Measurements from ENCODE around the gene KCNK2. TPM values are rescaled to one million over a fixed set of nuclear protein-coding genes. Genes with fewer than 3 reads are reported as not detected.
A peak's percentile ranks its signal among the peaks of the same experiment; 100 is the strongest.
"Not testable (repeated sequence)": the region's sequence is repeated elsewhere in the genome, so short reads cannot be mapped to it uniquely, and the experiment has no call there.

Gene KCNK2
- total RNA-seq, 1 donor from 2014 or later, result 0.26 TPM

DNA sequence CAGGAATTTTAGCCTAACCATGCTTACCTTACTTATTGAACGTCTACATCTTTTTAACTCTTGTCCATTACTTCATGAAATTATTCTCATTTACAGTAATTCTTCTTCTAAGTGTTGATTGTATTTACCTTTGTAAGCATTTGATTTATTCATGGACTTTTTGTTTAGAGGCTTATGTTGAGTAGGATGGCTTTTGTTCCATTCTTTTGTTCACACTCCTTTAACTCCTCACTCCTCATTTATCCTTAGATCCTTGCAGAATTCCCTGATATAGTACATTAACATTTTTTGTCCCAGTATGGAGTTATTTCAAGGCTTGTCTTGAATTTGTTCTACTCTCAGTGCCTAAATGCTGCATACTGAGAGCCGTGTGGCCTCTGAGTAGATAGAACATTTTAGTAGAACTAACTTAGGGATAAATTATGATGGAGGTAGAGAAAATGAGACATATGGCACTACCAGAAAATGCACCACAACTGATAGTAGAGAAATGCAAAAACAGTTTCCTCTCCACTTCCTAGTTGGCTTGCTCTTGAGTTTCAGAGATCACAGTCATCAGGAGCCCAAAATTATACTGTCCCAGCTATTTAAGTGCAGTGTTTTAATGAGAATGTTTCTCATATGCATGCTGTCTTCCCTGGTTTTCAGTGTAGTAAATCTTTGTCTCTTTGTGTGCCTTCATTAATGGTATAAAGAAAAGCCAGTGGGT, 69.5 kb downstream of the KCNK2 start:
- no peak for DNase-seq (ENCODE audit: low read depth in 2 of 2)

- no peak for DNase-seq (ENCODE audit: low read depth in 2 of 2)
These were observed 73.7 kb downstream of the KCNK2 start for GRCh38 chr1:215156232-215156631.

- no peak for DNase-seq (ENCODE audit: low read depth in 2 of 2)
These were observed 77.8 kb downstream of the KCNK2 start for GRCh38 chr1:215160351-215160750.

GRCh38 chr1:215163144-215163543, 80.6 kb downstream of the KCNK2 start:
- not testable (repeated sequence) for DNase-seq (ENCODE audit: low read depth in 2 of 2)

DNA sequence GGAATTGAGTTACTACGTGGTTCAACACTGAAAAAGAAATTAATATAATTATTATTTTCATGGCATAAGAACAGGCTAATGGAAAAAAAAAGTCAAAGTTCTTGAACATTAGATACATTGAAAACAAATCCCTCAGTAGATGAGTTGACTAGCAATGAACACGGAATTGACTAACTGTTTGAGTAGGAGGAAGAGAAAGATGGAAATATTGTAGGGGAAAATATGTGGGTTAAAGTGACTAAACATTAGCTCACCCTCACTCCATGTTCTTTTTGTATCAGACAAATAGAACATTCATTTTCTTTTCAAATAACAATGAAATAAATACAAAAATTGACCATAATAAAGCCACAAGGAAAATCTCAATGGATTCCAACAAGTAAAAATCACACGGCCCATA, 84.3 kb downstream of the KCNK2 start:
- no peak for DNase-seq (ENCODE audit: low read depth in 2 of 2)

GRCh38 chr1:215181518-215181917, 99.0 kb downstream of the KCNK2 start:
- peak in 1 of 2 donors; percentile 47 for DNase-seq (ENCODE audit: low read depth in 2 of 2)

DNA sequence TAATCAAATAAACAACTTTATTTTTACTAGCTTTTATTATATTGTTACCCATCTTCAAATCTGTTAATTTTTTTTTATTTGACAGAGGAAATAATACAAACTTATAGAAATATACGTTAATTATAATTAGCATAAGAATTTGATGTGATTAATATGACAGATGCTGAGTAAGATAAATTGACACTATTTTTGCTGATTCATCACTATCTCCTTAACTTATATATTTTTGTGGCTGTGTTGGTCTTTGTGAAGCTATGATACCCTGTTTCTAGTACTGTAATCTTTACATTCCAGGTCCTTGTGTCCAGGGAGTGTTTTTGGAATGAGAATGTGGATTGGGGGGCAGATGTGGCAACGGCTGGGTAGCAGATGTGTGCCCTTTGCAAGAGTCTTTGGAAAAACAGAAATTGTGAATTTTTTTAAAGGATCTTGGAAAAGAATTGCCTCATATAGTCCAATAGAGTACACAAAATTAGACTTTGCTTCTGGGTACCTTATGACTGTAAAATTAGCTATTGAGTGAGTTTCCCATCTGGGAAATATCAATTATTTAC, 102.6 kb downstream of the KCNK2 start:
- no peak for DNase-seq (ENCODE audit: low read depth in 2 of 2)

DNA sequence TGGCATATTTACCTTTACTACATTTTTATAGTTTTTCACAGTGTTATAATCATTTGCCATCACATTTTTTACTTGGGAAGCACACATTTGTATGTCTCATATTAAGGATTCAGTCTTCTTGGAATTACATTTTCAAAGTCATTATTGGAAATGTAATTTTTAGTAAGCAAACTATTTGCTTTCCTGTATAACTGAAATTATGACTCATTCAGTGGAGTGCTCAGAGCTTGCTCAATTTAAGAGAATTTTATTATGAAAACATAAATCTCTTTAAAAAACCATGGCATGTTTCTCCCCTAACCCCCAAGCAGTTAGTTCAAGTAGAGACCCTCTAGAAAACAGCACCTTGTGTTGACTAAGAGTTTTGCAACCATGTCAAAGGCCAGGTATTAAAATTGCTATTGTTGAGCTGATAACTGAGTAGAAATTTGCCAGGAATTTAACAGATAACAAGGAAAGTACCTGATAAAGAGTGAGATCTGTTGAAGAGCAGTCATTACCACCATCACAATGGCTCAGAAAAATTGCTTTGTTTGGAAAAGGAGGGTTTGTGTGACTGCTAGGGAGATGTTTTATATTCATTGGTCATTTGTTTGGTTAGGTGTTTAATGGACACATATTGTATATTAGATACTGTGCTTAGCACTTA, 105.9 kb downstream of the KCNK2 start:
- DNase-seq (ENCODE audit: low read depth in 2 of 2), result no peak

DNA sequence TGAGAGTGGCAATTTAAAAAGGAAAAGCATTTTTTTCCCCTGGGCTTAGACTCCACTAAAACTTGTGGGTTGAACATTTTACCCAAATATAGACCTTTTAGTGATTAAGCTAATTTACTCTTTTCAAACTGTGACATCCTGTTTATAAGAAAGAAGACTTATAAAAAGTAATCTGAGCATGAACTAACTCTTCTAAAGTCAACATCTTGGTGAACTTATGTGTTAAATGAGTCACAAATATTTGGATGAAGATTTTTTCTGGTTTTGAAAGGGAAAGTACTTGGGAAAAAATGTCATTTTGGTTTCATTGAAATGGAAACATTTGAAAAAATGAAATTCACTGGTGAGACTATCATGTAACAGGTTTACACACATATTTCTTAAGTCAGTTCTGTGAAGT, 109.8 kb downstream of the KCNK2 start:
- no peak for DNase-seq (ENCODE audit: low read depth in 2 of 2)

DNA sequence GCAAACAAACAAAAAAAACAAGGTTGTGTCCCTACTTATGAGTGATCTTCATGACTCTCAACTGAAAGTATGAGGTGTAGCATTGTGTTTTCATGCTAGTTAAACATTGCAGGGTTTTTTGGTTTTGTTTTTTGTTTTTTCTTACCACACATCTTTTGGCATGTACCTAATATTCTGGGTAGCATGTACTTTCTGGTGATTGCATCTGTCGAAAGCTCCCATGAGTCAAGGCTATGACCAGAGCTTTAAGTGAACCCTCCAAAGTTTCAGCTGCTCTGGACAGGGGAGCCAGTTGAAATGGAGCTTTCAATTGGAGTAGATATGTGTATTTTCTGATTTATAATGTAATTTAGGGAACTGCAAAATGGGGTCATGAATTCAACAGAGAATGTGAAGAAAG, 115.5 kb downstream of the KCNK2 start:
- no peak for DNase-seq (ENCODE audit: low read depth in 2 of 2)

- no peak for DNase-seq (ENCODE audit: low read depth in 2 of 2)
These were observed 117.6 kb downstream of the KCNK2 start for GRCh38 chr1:215200121-215200520.

DNA sequence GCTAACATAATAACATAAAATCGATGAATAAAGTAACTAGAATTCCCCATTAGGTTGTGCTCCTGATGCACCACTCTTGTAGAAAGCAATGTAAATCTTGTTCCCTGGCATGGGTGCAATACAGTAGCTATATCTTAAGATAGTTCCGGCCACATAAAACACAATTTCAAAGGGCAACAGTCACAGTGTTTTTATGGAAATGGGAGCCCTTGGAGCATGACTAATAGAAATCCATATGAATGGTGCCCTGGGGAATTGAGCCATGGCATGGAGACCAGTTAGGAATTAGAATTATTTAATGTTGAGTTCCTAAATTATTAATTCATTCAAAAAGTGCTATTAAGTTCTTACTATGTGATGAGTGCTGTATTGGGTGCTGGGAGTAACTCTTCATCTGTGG, 118.7 kb downstream of the KCNK2 start:
- no peak for DNase-seq (ENCODE audit: low read depth in 2 of 2)

GRCh38 chr1:215202868-215203267, 120.3 kb downstream of the KCNK2 start:
- DNase-seq (ENCODE audit: low read depth in 2 of 2), result no peak

- no peak for DNase-seq (ENCODE audit: low read depth in 2 of 2)
These were observed 127.6 kb downstream of the KCNK2 start for GRCh38 chr1:215210167-215210566.

DNA sequence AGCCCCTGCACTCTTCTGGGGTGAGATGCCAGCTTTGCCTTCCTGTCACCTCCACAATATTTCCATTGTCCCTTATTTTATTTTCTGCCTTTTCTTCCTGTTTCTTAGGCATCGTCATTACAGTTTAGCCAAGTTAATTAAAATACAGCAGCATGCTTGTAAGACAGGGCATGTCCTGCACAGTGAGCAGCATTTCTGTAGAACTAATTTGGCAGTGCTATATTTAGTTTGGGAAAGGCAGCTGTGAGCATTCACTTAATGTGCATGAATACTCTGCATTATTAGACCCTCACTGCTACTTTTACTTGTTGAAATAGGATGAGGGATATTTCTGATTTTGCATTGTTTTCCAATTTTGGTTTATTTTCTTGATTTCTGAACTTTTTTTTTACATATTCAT, 133.3 kb downstream of the KCNK2 start:
- no peak for DNase-seq (ENCODE audit: low read depth in 2 of 2)

GRCh38 chr1:215219372-215219771, 136.8 kb downstream of the KCNK2 start:
- DNase-seq (ENCODE audit: low read depth in 2 of 2), result no peak

- no peak for DNase-seq (ENCODE audit: low read depth in 2 of 2)
These were observed 137.8 kb downstream of the KCNK2 start for GRCh38 chr1:215220346-215220745.

- no peak for DNase-seq (ENCODE audit: low read depth in 2 of 2)
These were observed 144.2 kb downstream of the KCNK2 start for GRCh38 chr1:215226757-215227156.

GRCh38 chr1:215228193-215228592, 145.7 kb downstream of the KCNK2 start:
- no peak for DNase-seq (ENCODE audit: low read depth in 2 of 2)

DNA sequence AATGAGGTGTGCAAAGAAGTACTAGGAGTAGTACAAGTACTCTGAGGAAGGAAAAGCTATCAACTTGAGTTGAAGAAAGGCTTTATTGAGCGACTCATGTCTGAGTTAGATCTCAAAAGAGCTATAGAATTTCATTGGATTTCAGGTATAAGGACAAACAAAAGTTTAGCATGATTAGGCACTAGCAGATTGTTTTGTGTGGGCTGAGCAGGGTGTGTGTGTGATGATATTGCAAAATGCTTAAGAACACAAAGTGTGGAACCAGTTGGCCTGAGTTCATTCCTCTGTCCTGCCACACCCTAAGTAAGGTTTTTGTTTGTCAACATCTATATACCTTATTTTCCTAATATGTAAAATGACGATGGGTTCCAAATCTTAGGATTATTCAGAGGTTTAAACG, 158.9 kb downstream of the KCNK2 start:
- DNase-seq (ENCODE audit: low read depth in 2 of 2), result no peak

DNA sequence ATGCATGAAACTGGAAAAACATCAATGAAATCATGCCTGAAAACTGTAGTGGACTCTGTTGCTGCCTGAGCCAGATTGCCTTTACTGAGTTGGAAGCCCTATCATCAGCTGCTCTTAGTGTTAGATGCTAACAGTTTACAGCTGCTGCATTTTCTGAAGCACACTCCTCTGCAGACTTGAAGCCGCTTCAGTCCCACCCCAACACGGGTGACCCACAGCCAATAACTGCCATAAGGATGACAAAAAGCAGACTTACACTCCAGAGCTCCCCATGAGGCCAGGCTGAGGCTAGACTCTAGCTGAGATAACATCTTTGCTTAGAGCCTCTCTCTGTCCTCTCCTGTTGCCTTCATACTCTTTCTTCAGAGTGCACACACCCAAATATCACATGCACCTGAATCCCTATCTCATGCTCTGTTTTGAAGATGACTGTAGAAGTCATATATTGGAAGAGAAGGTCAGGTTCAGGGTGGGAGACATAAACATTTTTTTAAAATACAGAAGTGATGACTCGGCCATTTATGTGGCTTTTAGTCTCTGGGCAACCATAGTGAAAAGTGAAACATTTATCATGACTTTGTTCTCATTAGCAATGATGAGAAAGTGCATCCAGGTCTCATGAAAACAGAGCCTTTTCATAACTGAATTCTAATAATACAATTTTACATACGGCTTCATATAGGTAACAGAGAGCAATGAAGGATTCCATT, 161.0 kb downstream of the KCNK2 start:
- no peak for DNase-seq (ENCODE audit: low read depth in 2 of 2)

DNA sequence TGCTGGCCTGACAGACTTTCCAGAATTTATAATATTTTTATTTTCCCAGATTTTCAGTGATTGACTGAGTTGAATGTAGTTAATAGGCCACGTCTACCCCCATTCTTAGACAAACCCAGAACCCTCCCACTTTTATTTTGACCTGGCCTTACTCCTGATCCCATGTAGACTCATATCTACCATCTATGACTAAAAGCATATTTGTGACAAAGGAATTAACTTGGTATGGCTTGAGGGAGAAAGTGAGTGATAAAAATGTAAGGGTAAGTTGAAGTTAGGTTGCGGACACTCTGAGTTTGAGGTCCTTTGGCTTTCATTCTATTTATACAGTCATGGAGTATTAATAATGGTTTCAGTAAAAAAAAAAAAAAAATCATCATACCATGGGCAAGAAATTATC, 168.4 kb downstream of the KCNK2 start:
- no peak for DNase-seq (ENCODE audit: low read depth in 2 of 2)
